ENCODE data around the gene BCAS3.

Gene BCAS3

DNA sequence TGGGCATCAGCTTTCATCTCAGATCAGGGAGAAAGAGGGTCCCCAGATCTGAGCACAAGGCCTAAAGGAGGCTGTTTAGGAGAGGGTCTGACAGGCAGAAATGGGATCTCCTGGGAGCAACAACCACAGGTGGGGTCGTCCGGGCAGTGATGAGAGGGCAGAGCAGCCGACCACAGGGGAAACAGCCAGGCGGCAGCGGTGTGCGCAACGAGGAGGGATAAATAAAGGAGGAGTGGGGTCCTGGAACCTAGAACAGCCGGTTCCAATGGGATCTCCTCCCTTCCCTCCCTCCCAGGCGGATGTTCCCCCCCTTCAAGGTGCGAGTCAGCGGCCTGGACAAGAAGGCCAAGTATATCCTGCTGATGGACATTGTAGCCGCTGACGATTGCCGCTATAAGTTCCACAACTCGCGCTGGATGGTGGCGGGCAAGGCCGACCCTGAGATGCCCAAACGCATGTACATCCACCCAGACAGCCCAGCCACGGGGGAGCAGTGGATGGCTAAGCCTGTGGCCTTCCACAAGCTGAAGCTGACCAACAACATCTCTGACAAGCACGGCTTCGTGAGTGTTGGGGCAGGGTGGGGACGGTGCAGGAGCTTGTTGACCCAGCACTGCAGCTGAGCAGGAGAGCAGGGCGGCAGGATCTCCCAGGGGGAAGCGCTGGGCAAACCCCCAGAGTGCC is 723.9 kb downstream of the BCAS3 start:
- DNase-seq (ENCODE audit: low spot score), result no peak

DNA sequence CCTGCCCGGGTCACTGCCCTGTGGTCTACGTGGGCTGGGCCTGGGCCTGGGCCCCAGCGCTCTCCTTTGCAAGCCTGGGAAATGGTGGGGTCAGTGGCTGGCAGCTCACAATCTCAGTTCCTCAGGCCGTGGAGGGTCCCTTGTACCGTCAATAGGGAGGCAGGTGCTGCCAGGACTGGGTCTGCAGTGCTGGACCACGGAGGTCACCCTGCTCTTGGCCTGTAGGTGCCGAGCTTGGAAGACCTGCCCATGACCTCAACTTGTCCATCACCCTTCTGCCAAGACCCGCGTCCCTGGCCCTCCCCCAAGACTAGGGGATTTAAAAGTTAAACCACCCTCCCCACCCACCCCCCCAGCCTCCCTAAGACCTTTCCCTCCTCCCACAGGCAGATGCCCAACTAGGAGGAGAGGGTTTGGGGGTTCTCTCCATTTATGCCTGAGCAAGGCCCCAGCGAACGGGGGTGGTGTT is 724.5 kb downstream of the BCAS3 start:
- no peak for DNase-seq (ENCODE audit: low spot score)

DNA sequence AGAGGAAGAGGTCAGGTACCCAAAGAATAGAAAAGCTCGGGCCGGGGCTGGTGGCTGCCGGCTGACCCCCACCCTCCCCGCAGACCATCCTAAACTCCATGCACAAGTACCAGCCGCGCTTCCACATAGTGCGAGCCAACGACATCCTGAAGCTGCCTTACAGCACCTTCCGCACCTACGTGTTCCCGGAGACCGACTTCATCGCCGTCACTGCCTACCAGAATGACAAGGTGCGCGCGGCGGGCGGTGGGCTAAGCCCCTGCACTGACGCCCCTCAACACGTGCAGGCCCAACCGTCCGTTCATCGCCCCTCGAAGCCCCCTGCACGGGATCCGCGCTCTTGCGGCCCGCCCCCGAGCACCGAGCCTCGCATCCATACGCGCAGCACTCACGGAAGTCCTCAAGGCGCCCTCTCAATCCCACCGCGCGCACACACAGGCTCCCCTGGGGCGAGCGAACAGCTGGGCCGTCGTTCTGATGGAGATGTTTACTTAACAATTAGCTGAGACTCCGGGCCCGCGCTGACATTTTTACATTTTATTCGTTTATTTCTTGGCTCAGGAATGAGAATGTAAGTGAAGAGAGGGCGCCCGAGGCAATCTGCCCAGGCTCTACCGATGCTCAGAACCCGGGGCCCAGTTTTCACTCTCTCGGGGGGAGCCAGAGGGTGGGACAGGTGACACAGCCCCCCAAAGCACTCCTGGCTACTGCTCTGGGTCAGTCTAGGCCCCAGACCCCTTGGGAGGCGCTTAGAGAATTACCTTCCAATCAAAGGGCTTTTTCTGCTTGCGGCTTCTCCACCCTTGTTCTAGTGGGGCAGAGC is 725.5 kb downstream of the BCAS3 start:
- peak; percentile 85 for DNase-seq (ENCODE audit: low spot score)

DNA sequence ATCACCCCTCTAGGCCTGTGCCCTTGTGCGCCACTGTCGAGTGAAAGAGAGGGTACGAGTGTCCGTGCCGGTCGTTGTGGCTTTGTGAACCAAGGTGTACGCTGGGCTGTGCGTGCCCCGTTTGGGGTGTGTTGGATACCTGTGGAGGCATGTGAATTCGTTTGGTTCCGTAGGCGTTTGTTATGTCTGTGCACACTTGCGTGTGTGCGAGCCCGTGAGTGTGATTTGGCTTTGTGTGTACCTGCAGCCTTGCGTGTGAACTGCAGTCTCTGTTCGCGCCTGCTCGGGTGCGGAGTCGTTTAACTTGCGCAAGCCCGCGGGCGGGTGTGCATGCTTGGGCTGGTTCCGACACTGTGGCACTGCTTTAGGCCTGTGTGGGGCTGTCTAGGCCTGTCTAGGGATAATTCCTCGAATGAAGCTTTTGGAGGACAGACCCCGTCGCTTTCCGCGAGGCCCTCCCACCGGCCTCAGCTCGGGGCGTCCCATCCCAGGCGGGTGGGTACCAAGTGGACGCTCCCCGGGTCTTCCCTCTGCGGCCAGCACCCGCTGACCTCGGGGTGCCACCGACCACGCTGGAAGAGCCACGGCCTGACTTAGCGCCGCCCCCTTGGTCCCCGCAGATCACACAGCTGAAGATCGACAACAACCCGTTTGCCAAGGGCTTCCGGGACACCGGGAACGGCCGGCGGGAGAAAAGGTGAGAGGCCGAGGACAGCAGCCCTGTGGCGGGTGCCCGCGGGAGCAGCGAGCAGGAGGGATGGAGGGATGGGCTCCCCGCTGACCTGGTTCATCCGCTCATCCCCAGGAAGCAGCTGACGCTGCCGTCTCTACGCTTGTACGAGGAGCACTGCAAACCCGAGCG is 726.4 kb downstream of the BCAS3 start:
- DNase-seq (ENCODE audit: low spot score), result no peak

- DNase-seq (ENCODE audit: low spot score), result no peak
These were observed 726.9 kb downstream of the BCAS3 start for GRCh38 chr17:61404663-61404912.

DNA sequence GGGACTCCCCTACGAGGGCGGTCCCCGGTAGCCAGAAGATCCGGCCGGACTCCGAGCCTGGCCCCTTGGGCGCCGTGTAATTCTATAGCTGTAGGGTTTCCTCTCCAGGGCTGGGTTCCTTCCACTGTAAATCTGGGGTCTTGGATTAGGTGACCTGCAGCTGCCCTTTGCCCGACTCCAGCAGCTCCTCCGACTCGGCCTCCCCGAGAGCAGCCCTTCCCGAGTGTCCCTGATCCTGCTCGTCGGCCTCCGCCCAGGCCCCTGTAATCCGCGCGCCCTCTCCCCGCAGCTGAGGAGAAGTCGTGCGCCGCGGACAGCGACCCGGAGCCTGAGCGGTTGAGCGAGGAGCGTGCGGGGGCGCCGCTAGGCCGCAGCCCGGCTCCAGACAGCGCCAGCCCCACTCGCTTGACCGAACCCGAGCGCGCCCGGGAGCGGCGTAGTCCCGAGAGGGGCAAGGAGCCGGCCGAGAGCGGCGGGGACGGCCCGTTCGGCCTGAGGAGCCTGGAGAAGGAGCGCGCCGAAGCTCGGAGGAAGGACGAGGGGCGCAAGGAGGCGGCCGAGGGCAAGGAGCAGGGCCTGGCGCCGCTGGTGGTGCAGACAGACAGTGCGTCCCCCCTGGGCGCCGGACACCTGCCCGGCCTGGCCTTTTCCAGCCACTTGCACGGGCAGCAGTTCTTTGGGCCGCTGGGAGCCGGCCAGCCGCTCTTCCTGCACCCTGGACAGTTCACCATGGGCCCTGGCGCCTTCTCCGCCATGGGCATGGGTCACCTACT is 727.4 kb downstream of the BCAS3 start:
- DNase-seq (ENCODE audit: low spot score), result no peak

DNA sequence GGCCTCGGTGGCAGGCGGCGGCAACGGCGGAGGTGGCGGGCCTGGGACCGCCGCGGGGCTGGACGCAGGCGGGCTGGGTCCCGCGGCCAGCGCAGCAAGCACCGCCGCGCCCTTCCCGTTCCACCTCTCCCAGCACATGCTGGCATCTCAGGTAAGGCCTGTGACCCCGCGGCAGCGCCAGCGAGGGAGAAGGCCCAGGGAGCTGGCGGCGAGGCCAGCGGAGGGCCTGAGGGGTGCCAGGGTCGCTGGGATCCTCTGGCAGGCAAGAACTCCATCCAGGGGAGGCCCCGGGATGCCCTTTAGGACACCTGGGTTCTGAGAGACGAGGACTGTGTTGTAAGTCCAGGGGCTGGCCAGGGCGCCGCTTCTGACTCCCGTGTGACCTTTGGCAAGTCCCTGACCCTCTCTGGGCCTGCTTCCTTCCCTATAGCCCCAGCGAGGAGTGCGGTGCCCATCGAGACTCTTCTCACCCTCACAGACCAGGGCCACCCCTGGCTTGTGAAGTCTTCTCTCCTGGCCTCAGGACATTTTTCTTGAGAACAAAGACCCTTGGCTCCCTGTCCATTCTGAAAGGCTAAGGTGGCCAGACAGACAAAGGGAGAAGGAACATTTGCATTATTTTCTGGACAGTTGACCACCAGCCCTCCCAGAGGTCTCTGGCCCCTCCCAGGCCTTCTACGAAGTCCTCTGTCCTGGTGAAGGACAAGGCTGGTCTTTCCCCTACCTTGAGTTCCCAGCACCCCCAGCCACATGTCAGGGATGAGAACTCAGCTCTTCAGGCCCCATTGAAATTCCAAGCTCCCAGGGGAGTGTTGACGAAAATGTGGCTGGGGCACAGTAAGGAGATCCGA is 728.3 kb downstream of the BCAS3 start:
- no peak for DNase-seq (ENCODE audit: low spot score)

DNA sequence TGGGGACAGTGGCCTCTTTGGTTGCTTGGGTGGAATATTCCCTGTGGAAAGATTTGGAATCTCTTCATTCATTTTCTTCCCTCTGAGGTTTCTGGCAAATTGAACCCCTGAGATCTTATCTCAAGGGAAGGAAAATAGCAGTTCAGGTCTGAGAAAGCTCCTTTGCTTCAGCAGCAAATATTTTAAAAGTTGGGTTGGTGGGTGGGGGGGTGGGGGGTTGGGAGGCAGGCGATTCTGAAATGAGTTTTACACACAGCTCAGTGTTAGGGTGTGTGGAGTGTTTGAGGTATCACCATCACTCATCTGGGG is 728.8 kb downstream of the BCAS3 start:
- no peak for DNase-seq (ENCODE audit: low spot score)

GRCh38 chr17:61406971-61407911 is 729.6 kb downstream of the BCAS3 start:
- no peak for DNase-seq (ENCODE audit: low spot score)

- peak; percentile 42 for DNase-seq (ENCODE audit: low spot score)
These were observed 730.7 kb downstream of the BCAS3 start for GRCh38 chr17:61408151-61409041.

- peak; percentile 92 for DNase-seq (ENCODE audit: low spot score)
These were observed 731.9 kb downstream of the BCAS3 start for GRCh38 chr17:61409301-61410112.

GRCh38 chr17:61410141-61411010 is 732.7 kb downstream of the BCAS3 start:
- DNase-seq (ENCODE audit: low spot score), result peak; percentile 42

- peak; percentile 95 for DNase-seq (ENCODE audit: low spot score)
These were observed 733.3 kb downstream of the BCAS3 start for GRCh38 chr17:61411011-61411260.

DNA sequence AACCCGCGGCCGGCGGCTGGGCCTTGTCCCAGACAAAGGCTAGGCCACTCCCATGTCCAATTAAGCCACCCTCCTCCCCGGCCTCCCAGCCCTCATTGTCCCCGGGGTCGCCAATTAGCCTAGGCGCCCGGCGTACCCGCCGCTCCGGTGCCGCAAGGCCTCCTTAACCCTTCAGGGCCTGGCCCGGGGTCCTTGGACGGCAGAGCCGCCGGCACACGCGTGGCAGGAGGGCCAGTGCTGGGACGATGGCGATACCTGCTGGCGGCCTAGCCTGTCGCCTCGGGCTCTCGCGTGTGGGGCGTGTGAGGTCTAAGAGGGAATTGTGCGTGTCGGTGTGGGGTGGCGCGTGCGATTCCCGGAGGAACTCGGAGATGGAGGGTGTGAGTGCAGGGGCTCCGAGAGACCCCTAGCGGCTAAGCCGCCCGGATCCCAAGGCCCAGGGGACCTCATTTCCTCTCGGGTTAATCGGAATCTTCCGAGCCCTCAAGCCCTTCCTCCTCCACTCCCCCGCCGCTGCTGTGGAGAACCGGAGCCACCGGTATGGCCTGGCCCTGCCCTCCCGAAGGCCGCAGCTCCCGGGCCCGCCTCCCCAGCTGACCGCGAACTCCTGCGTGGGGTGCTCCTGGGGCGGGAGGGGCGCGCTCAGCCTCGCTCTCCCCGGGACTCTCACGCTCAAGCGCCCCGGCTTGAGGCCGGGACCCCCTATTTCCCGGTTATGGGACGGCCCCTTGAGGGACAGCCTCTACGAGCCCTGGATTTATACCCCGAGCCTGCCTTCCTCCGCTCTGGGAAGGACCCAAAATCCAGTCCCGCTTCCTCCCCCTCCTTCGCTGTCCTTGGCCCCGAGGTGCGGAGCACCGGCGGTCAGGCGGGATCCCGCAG is 733.9 kb downstream of the BCAS3 start:
- DNase-seq (ENCODE audit: low spot score), result peak; percentile 79

GRCh38 chr17:61412143-61412859 is 734.6 kb downstream of the BCAS3 start:
- peak; percentile 98 for DNase-seq (ENCODE audit: low spot score)

All from D341Med (cell line).